Right atrium auricular region (tissue), 2 donors: Measurements from ENCODE around the gene KIF3B. TPM values are rescaled to one million over a fixed set of nuclear protein-coding genes. Genes with fewer than 3 reads are reported as not detected.

Experiments
- DNase-seq: peaks from one replicate; pipeline ENCODE4 v3.0.0-alpha.2; 2019; ENCODE audit warnings: low spot score
- H3K27ac ChIP-seq, 2 donors: fragments of 200-600 bp; sonication (generic); 1 replicate in 1 of 2; 2 replicates in 1 of 2; pipeline ENCODE4 v1.5.1; 2016 to 2019
- H3K27me3 ChIP-seq, 2 donors: fragments of 200-600 bp; sonication (generic); one replicate each; pipeline versions ENCODE4 v1.5.1 to v1.6.0; 2017 to 2019
- H3K36me3 ChIP-seq: fragments of 200-600 bp; sonication (generic); one replicate; pipeline ENCODE4 v1.5.1; 2016
- H3K4me1 ChIP-seq, 2 donors: fragments of 200-600 bp; sonication (generic); one replicate each; pipeline versions ENCODE4 v1.5.1 to v1.6.0; 2017 to 2019
- H3K4me3 ChIP-seq, 2 donors: fragments of 200-600 bp; sonication (generic); 1 replicate in 1 of 2; 2 replicates in 1 of 2; pipeline ENCODE4 v1.5.1; 2017 to 2019; ENCODE audit warnings: mild to moderate bottlenecking in 1 of 2, moderate library complexity in 1 of 2
- H3K9me3 ChIP-seq, 2 donors: fragments of 200-600 bp; sonication (generic); one replicate each; pipeline ENCODE4 v1.5.1; 2019
- CTCF ChIP-seq, 2 donors: fragments of 200-600 bp; sonication (generic); IDR thresholded peaks; one replicate each; pipeline ENCODE4 v1.5.1; 2019; ENCODE audit warnings: antibody characterized with exemption in 2 of 2
- total RNA-seq, 2 donors: library from RNA; depleted of rRNA; stranded (reverse); fragments of >200 nt; gene quantifications; one replicate each; pipeline ENCODE4 v1.1.0, GENCODE V29; 2016

KIF3B gene
- total RNA-seq, 2 donors from 2014 or later = 10.7 to 16.4 TPM

DNA sequence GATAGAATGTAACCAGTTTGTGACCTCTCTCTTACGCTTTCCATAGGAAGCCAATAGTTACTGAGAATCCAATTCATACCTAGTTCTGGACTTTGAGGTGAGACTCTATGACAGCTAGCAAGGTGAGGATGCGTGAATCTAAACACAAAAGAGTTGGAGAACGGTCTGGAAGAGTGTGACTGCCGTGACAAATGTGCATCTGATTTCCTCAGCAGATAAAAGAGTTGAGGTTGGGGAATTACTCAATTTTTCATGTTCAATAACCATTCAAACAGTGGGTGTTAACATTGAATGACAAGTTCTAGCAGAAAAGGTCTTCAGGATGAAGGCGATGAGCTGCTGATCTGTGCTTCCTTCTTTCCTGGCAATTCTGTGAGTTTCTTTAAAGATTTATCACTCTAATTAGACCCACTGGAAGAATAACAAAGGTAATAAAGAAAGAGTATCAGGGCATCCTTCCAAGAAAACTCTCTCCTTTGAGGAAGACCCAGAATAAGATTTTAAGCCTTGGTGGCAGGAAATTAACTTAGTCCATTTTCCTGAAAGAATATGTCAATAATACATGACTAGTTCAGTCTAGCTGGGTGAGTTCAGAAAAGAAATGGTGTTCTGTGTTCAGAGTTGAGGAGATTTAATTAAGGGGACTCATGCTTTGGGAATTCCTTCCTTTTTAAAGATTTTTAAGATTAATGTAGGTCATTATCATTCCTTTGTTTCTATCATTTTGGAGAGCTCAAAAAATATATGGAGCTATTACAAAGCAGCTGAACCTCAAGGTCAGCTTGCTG is 24.5 kb downstream of the KIF3B start:
- Histone ChIP-seq H3K27ac (no peak overlapping the region), H3K27me3 (no peaks in the 10 kb centered on the region), H3K9me3 (no peaks in the 10 kb centered on the region), H3K4me1 (peaks cover 0 to 2% of the 10 kb centered on the region in 2 donors), H3K4me3 (no peak overlapping the region), H3K36me3 (no peaks in the 10 kb centered on the region)
- no peak for TF ChIP-seq CTCF (IDR thresholded peaks at IDR 0.05)
- no peak for DNase-seq

- Histone ChIP-seq H3K27ac (no peak overlapping the region), H3K4me1 (no peaks in the 10 kb centered on the region), H3K9me3 (no peaks in the 10 kb centered on the region), H3K36me3 (no peaks in the 10 kb centered on the region), H3K27me3 (no peaks in the 10 kb centered on the region), H3K4me3 (no peak overlapping the region)
- TF ChIP-seq CTCF (IDR thresholded peaks at IDR 0.05) = no peak
- DNase-seq = no peak
Measured at GRCh38 chr20:32302507-32302872, 25.0 kb downstream of the KIF3B start.

- Histone ChIP-seq H3K9me3 (no peaks in the 10 kb centered on the region), H3K36me3 (no peaks in the 10 kb centered on the region), H3K27me3 (no peaks in the 10 kb centered on the region), H3K27ac (no peak overlapping the region), H3K4me3 (no peak overlapping the region), H3K4me1 (no peaks in the 10 kb centered on the region)
- DNase-seq = no peak
- no peak for TF ChIP-seq CTCF (IDR thresholded peaks at IDR 0.05)
Measured at GRCh38 chr20:32304131-32304746, 26.8 kb downstream of the KIF3B start.

- Histone ChIP-seq H3K27me3 (no peaks in the 10 kb centered on the region), H3K27ac (no peak overlapping the region), H3K36me3 (peaks cover 32% of the 10 kb centered on the region), H3K9me3 (no peaks in the 10 kb centered on the region), H3K4me3 (no peak overlapping the region), H3K4me1 (no peaks in the 10 kb centered on the region)
- DNase-seq = no peak
- no peak for TF ChIP-seq CTCF (IDR thresholded peaks at IDR 0.05)
Measured at GRCh38 chr20:32312718-32313424, 35.4 kb downstream of the KIF3B start.

- no peak for DNase-seq
- Histone ChIP-seq H3K4me1 (no peaks in the 10 kb centered on the region), H3K27me3 (no peaks in the 10 kb centered on the region), H3K36me3 (peaks cover 36% of the 10 kb centered on the region), H3K9me3 (no peaks in the 10 kb centered on the region), H3K4me3 (no peak overlapping the region), H3K27ac (no peak overlapping the region)
- TF ChIP-seq CTCF (IDR thresholded peaks at IDR 0.05) = no peak
Measured at GRCh38 chr20:32314768-32315167, 37.3 kb downstream of the KIF3B start.
